Activated CD8-positive, alpha-beta memory T cell treated with anti-CD3 and anti-CD28 coated beads for 4 hours (primary cell): ENCODE data around the gene ACTL7B.
"Not testable (repeated sequence)": the region's sequence is repeated elsewhere in the genome, so short reads cannot be mapped to it uniquely, and the experiment has no call there.

Source experiments
- DNase-seq, 2 donors: peaks; one replicate each; pipeline ENCODE4 v3.0.0-alpha.2; 2020; ENCODE audit warnings: low read depth in 2 of 2

The ACTL7B gene

GRCh38 chr9:108844391-108844790 is 11.4 kb downstream of the ACTL7B start:
- DNase-seq = no peak

GRCh38 chr9:108842610-108843295 is 13.0 kb downstream of the ACTL7B start:
- DNase-seq = no peak

GRCh38 chr9:108839561-108839960 is 16.2 kb downstream of the ACTL7B start:
- not testable (repeated sequence) for DNase-seq

- DNase-seq = no peak
These were observed 17.8 kb downstream of the ACTL7B start for GRCh38 chr9:108838017-108838416.

GRCh38 chr9:108837530-108837929 is 18.3 kb downstream of the ACTL7B start:
- no peak for DNase-seq

- no peak for DNase-seq
These were observed 19.0 kb downstream of the ACTL7B start for GRCh38 chr9:108836781-108837180.

GRCh38 chr9:108836319-108836718 is 19.5 kb downstream of the ACTL7B start:
- no peak for DNase-seq

GRCh38 chr9:108835831-108836230 is 20.0 kb downstream of the ACTL7B start:
- DNase-seq = no peak

- DNase-seq = no peak
These were observed 20.7 kb downstream of the ACTL7B start for GRCh38 chr9:108834959-108835665.

- no peak for DNase-seq
These were observed 23.6 kb downstream of the ACTL7B start for GRCh38 chr9:108832179-108832500.

- no peak for DNase-seq
These were observed 24.1 kb downstream of the ACTL7B start for GRCh38 chr9:108831496-108832178.

GRCh38 chr9:108830272-108830671 is 25.5 kb downstream of the ACTL7B start:
- DNase-seq = no peak

- no peak for DNase-seq
These were observed 32.0 kb downstream of the ACTL7B start for GRCh38 chr9:108823829-108824228.

- DNase-seq = no peak
These were observed 39.7 kb downstream of the ACTL7B start for GRCh38 chr9:108816037-108816436.

- no peak for DNase-seq
These were observed 40.6 kb downstream of the ACTL7B start for GRCh38 chr9:108815156-108815555.

- no peak for DNase-seq
These were observed 41.7 kb downstream of the ACTL7B start for GRCh38 chr9:108813951-108814601.

- no peak for DNase-seq
These were observed 43.3 kb downstream of the ACTL7B start for GRCh38 chr9:108812396-108813025.

- no peak for DNase-seq
These were observed 43.8 kb downstream of the ACTL7B start for GRCh38 chr9:108811944-108812343.

GRCh38 chr9:108809269-108809668 is 46.5 kb downstream of the ACTL7B start:
- DNase-seq = no peak
